ENCODE measurements around the gene WBP2.

GRCh38 chr17:75831032-75831571 is 24.0 kb downstream of the WBP2 start:
- TF ChIP-seq POLR2A (IDR thresholded peaks at IDR 0.05; ENCODE audit: low read depth, low read length) (no peak), POLR2AphosphoS5 (IDR thresholded peaks at IDR 0.05; ENCODE audit: low read depth, low read length) (no peak)

Data from GM12892 (cell line).